OCI-M1 (cell line): ENCODE data around the gene RILPL1.
"Not testable (repeated sequence)": the region's sequence is repeated elsewhere in the genome, so short reads cannot be mapped to it uniquely, and the experiment has no call there.

Experiments
- DNase-seq: peaks from one replicate; lab custom pipeline; 2025; lab: John Stamatoyannopoulos, UW

The RILPL1 gene

GRCh38 chr12:123468786-123469185 lies 64.7 kb downstream of the RILPL1 start:
- no peak for DNase-seq

GRCh38 chr12:123465084-123465483 lies 68.4 kb downstream of the RILPL1 start:
- no peak for DNase-seq

- not testable (repeated sequence) for DNase-seq
Measured at GRCh38 chr12:123463174-123463573, 70.3 kb downstream of the RILPL1 start.

- DNase-seq = peak; percentile 94
Measured at GRCh38 chr12:123457980-123458779, 75.3 kb downstream of the RILPL1 start, which contains the start of gene SNRNP35. TSS of gene SNRNP35 (plus strand) at chr12:123458139. CDS start at chr12:123465541, 7,402 bp downstream.

- DNase-seq = no peak
Measured at GRCh38 chr12:123453165-123453564, 80.4 kb downstream of the RILPL1 start.

GRCh38 chr12:123452276-123452550 lies 81.3 kb downstream of the RILPL1 start:
- not testable (repeated sequence) for DNase-seq

GRCh38 chr12:123450636-123451035 lies 82.9 kb downstream of the RILPL1 start:
- DNase-seq = no peak

- no peak for DNase-seq
Measured at GRCh38 chr12:123449856-123450255, 83.7 kb downstream of the RILPL1 start.

GRCh38 chr12:123449249-123449733 lies 84.2 kb downstream of the RILPL1 start:
- no peak for DNase-seq

GRCh38 chr12:123446333-123446713 lies 87.2 kb downstream of the RILPL1 start:
- DNase-seq = no peak

- DNase-seq = no peak
Measured at GRCh38 chr12:123445388-123446332, 87.9 kb downstream of the RILPL1 start.

- DNase-seq = no peak
Measured at GRCh38 chr12:123444092-123445026, 89.2 kb downstream of the RILPL1 start.

GRCh38 chr12:123442774-123443173 lies 90.7 kb downstream of the RILPL1 start:
- DNase-seq = peak; percentile 38

GRCh38 chr12:123441523-123442164 lies 91.9 kb downstream of the RILPL1 start:
- no peak for DNase-seq

- DNase-seq = peak; percentile 86
Measured at GRCh38 chr12:123436017-123436964, 97.2 kb downstream of the RILPL1 start, which contains the start of gene RILPL2. TSS of gene RILPL2 (minus strand) at chr12:123436684. CDS start at chr12:123436420, 264 bp downstream.

- no peak for DNase-seq
Measured at GRCh38 chr12:123435636-123436016, 97.9 kb downstream of the RILPL1 start.

- peak; percentile 20 for DNase-seq
Measured at GRCh38 chr12:123433615-123434014, 99.9 kb downstream of the RILPL1 start.

- peak; percentile 83 for DNase-seq
Measured at GRCh38 chr12:123431951-123432817, 101.3 kb downstream of the RILPL1 start.

GRCh38 chr12:123429101-123429500 lies 104.4 kb downstream of the RILPL1 start:
- not testable (repeated sequence) for DNase-seq
